K562 treated with DMSO at 1 percent for 4 hours (cell line): ENCODE results near the gene TNFAIP8. TPM values are rescaled to one million over a fixed set of nuclear protein-coding genes. Genes with fewer than 3 reads are reported as not detected.

Experiments
- total RNA-seq: library from RNA; unstranded; fragments of 300-600 nt; gene quantifications from 2 replicates; pipeline ENCODE4 v1.2.3, GENCODE V29; 2022; ENCODE audit not compliant: insufficient read depth

The TNFAIP8 gene
- total RNA-seq = 28.8 and 35.2 TPM in 2 replicates

GRCh38 chr5:119355685-119356611 lies at the start of gene TNFAIP8:
TSS of gene TNFAIP8 (plus strand) at chr5:119356019. CDS start at chr5:119356091, 72 bp downstream.

Other genes starting within 250 kb of the TNFAIP8 start
- 62.3 and 93.6 TPM in 2 replicates for gene HSD17B4, start 96.5 kb downstream of the TNFAIP8 start, total RNA-seq